HG03439 (cell line): ENCODE results near the gene LYRM4.
"Not testable (repeated sequence)": the region's sequence is repeated elsewhere in the genome, so short reads cannot be mapped to it uniquely, and the experiment has no call there.

Source experiments
- ATAC-seq: cut with Tn5 transposase; IDR thresholded peaks from one replicate; pipeline ENCODE4 v1.9.1; 2021; ENCODE audit warnings: mild to moderate bottlenecking, moderate library complexity; ENCODE audit not compliant: unreplicated experiment

LYRM4 gene

DNA sequence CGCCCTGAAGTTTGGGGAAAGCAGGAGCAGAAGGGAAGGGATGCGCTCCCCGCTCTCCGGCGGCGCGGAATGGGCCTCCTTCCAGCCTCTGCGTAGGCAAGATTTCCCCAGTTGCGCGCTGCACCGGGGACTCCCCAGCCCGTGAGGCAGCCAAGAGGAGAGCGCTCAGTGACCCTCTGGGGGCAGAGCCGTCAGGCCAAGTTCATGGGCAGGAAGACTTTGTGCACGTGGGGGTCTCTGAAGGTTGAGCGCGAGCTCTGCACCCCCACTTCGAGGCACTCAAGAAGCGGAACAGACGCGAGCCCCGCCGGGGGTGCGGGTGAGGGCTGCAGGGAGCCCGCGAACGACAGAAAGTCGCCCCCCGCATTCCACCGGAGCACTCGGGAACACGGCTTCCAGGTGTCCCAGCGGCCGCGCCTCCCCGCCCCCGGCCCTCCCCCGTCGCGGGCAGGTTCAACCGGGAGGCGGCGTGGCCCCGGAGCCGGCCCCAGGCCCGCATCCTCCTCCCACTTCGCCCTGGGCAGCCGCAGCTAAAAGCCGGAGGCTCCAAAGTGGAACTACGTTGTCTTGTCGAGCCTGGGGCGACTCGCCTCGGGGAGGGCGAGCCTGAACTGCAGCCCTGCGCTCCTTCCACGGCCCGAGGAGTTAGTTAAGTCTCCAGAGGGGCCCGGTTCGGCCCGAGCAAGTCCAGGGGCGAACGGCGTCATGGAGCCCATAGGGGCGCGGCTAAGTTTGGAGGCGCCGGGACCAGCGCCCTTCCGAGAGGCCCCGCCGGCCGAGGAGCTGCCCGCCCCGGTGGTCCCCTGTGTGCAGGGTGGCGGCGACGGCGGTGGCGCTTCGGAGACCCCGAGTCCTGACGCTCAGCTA, 175.7 kb downstream of the LYRM4 start, which contains the start of gene PPP1R3G:
PPP1R3G (plus strand) TSS at position 561 of the 867 bp plus-strand sequence; CDS start at position 706, 145 bp downstream.
- peak; percentile 57 for ATAC-seq

DNA sequence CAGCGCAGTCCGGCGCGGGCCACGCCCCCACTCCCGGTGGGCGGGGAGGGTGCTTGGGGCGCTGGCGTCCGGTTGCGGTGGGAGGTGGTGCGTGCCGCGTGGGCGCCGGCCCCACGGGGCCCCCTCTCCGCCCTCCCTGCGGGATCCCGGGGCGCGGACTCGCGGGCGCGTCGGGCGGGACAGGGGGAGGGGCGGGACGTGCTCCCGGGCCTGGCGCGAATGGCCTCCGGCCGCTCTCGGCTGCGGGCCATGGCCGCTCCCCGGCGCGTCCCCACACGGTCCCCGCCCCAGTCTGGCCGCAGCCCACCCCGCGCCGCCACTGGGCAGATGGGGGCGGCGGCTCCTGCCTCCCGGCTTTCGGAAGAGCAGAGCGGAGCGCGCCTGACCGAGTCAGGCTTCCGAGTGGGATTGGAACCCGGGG, 176.4 kb downstream of the LYRM4 start:
- peak; percentile 16 for ATAC-seq

DNA sequence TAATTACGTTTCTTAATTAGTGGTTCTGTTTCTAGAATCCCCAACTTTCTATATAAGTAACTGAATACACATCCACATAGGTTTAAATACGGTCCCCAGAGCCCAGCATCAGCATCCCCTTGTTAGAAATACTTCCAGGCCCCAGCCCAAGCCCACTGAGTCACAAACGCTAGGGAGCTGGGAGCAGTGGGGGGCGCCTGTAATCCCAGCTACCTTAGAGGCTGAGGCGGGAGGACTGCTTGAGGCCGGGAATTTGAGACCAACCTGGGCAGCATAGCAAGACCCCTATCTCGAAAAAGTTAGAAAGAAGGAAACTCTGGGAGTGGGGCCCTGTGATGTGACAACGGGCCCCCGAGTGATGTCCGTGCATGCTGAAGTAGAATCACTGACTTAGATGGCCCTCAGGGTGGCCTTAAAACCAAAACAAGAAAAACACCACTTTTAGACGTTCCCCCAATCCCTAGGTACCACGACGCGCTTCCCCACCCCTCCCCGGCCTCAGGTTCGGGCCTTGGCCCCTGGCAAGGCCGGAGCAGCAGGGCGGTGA, 176.9 kb downstream of the LYRM4 start:
- no peak for ATAC-seq

DNA sequence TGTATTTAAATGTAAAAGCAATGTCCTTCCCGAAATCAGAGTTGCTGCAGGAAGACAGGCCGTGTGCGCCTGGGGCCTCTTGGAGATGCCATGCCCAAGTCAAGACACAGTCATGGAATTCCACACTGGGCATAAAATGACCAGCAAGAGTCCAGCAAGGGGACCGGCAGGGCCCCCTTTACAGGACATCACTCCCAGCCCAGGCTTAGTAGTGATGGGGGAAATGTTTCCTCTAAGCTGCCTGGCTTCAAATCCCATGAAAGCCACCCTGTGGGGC, 177.5 kb downstream of the LYRM4 start:
- no peak for ATAC-seq

DNA sequence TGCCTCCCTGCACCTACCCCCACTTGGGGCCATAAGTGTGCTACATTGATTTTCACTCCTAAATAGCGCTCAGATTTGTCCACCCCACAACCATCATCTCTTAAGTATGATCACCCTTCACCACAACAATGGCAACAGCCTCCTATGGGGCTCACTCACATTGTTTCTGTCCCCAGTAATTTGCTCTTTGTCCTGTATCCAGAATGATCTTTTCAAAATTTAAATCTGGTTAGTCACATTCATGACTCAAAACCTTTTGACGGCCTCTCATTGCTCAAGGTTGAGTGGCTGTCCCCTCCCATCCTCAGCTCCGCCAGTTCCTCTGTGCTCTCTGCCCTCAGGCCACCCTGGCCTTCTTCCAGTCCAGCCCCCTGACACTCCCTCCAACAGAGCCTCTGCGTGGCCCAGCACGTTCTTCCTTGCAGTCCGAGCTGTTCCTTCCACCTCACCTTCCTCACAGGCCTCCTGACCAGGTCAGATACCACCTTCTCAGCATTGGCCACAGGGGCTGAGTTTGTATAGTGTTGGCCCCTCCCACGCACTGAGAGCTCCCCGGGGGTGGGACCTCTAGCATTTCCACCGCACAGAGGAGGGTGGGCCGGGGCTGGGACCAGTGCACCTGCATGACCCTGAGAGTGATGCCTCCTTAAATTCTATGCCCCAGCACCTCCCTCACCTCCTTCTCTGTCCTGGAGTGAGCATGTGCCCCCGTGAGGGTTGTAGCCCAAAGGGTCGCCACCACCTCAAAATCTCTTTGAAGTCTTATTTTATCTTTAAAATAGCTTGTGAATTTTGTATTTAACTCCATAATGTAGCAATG, 178.1 kb downstream of the LYRM4 start:
- ATAC-seq = no peak

DNA sequence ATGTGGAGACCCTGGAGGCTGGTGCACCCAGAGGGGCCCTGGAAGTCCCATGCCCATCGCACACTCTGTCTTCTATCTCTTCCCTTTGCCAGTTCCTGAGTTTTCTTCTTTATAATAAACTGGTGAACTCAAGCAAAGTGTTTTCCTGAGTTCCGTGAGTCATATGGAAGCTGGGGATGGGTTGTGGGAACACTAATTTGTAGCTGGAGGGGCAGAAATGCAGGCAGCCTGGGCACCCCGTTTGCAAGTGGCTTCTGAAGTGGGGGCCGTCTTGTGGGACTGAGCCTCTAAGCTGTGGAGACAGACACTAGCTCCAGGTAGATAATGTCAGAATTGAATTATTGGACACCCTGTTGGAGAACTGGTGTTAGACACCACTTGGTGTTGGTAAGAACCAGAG, 178.8 kb downstream of the LYRM4 start:
- ATAC-seq = no peak

DNA sequence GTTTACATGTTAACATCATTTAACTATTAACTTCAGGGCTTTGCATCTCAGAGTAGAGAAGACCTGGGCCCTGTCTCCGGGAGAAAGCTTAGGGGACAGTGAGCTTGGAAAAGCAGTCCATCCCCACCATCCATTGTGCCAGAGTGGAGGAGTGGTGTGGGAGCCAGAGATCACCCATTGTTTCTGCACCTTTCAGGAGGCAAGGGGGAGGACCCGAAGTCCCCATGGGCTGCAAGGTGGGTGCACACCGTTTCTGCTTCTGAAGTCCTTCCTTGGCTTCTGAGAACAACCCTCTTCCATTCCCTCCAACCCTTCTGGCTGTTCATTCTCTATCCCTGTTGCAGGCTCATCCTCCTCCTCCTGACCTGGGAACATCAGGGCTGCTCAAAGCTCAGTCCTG, 179.6 kb downstream of the LYRM4 start:
- no peak for ATAC-seq

DNA sequence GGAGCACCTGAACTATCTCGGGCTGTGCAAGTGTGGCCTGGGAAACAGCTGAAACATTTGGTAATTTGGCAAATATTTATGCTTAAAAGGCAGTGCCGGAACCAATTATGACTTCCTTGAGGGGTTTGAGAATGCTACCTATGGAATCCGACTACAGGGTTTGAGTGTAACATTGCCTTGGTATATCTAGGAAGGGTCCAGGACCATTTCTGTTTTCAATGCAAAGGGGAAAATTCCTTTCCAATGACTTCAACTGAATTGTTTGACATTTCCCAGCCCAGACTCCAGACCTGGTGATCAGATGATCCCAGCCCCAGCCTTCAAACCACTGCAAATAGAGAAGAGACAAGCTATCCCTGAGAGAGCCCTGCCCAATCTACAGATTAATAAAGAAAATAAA, 180.2 kb downstream of the LYRM4 start:
- no peak for ATAC-seq

DNA sequence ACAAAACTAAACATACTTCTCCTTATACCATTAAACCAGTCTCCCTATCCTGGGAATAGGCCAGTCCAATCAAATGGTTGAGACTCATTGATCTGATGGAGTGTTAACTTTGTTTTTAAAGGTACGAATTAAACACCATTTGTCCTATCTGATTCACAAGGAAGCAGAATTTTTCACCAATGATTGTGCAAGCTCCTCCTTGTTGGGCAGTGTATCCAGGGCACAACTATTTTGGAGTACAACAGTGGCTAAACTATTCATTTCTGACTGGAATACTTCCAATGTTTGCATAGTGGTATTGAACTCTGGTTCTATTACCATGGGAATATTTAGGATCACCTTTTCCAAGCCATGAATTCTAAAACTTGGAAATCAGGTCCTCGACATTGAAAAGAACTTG, 181.1 kb downstream of the LYRM4 start:
- no peak for ATAC-seq

DNA sequence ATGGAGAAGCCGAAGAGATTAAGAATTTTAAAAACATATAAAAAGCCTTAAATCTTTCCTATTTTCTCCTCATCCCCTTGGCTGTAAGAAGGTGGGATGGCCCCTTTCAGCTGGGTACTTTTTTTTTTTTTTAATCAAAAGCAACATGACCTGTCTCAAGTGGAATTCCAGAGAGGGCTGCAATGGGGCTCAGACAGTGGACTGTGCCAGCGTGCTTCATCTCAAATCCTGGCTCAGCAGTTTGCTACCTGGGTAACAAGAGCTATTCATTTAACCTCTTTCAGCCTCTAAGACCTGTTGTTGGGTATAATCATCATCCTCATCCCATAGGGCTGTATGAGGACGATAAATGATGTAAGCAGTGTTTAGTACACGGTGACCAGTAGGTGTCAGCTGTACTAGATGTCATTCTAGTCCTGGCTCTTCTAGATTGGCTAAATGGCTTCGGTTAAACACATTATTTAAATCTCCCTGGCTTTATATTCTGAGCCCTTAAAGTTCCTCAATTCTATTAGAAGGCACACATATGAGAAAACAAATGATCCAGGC, 182.6 kb downstream of the LYRM4 start:
- ATAC-seq = peak; percentile 69

DNA sequence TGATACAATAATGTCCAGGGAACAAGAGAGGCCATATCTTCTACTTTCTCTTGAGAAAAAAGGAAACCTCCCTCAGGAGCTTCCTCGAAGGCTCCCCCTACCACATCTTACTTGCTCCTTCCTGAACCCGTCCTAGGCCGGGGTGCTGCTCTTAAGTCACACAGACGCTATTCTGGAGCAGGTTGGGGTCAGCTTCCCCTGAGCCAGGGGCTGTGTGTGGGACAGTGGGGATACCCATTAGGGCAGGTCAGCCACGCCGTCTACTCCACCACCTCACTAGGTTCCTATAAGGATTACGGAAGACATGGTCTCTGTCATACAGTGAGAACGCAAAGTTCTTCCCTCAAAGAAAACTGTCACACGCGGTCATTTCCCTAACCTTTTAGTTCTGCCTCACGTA, 183.8 kb downstream of the LYRM4 start:
- no peak for ATAC-seq

DNA sequence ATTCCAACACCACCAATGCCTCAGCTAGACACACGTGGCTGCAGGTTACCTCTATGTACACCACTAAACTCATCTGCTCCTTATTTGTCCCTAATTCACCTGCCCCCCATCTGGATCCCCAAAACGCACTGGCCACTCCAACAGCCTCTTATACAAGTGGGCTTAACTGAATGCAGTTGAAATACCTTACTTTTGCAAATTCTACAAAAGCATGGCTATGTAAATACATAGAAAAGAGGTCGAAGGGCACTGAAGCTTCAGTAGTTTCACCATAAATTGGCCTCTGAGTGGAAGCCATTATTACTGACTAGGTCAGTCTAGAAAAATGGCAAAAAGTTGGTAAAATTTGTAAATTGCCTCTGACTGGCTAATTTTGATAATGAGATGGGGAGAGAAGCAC, 186.8 kb downstream of the LYRM4 start:
- ATAC-seq = no peak

DNA sequence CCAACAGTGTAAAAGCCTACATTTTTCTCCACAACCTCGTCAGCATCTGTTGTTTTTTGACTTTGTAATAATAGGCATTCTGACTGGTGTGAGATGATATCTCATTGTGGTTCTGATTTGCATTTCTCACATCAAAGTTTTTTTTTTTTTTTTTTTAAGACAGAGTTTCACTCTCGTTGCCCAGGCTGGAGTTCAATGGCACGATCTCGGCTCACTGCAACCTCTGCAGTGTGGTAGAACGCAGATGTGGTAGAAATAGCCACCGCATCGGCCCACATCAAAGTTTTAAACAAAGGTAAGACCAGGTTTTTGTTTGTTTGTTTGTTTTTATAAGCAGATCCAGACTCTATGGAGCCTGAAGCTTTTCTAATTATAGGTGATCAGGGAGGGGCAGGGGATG, 188.3 kb downstream of the LYRM4 start:
- no peak for ATAC-seq

DNA sequence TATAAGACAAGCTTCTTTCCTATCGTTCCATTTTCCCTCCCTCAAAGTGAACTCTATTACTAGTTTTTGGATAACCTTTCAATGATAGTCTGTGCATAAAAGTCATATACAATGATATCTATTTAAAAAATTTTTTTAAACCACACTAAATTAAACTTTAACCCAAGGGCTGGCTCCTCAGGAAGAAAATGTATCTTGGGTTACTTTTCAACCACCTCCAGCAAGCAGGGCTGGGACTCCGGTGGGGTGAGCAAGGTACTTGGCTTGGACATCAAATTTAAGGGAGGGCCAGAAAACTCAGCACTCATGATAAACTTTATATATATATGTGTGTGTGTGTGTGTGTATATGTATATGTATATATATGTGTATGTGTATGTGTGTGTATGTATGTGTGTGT, 189.5 kb downstream of the LYRM4 start:
- ATAC-seq = no peak

DNA sequence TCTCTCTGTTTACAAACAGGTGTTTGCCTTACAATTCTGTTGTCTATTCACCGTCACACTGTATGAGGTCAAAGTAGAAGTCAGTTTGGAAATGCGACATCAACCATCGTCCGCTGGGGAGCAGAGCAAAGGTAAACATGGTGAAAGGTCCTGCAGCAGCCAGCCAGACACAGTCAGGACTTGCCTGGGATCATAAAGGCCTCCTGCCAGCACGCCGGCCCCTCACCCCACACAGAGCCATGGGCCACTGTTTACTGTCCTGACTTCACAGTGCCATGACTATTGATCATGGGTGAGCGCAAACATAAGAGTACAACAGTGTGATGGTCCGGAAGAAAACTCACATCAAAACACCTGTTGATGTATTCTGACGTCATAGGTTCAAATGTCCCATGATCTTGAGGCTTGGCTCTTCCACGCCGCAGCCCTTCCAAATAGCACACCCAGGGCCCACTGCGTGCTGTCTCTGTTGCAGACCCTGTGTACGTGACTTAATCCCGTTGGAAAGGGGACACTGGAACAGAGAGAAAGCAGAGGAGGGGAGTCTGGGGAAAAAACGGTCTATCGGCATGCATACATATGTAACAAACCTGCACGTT, 192.5 kb downstream of the LYRM4 start:
- ATAC-seq = no peak

DNA sequence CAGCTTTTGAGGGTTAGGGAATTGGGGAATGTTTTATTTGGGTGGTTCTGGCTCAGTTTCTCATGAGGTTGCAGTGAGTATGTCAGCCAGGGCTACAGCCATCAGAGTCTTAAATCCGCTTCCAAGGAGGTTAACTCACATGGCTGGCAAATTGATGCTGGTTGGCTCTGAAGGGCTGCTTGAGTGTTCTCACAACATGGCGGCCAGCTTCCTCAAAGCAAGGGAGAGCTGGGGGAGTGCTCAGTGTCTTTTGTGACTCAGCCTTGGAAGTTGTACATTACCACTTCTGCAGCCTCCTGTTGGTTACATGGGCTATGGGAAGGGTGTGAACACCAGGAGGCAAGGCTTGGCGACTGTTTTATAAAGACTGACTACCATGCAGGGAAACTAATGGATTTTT, 193.4 kb downstream of the LYRM4 start:
- ATAC-seq = no peak

DNA sequence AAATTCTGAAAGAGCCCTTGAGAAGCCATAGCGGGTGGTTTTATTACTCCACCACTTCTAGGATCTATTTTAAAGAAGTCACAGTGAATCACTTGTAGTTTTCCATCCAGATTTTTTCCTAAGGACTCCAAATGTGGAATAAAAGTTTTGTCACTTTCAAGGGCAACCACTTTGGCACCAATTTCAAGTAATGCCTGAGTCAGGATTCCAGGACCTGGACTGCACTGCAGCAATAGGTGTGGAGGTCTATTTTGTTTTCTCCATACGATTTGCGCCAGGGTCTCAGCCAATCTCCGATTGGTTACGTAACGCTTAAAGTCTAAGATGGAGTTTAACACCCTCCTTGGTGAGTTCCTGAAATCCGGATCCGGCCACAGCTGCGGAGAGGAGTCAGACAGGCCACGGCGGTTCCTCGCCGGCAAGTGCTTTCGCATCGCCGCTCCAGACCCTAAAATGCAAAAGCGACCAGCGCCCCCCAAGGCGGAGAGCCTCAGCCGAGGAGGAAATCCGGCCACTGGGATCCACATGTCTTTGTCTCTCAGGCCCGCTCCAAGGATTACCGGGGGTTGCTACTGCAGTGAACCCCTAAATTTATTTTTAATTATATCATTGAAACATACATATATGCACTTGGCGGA, 194.2 kb downstream of the LYRM4 start:
- no peak for ATAC-seq

DNA sequence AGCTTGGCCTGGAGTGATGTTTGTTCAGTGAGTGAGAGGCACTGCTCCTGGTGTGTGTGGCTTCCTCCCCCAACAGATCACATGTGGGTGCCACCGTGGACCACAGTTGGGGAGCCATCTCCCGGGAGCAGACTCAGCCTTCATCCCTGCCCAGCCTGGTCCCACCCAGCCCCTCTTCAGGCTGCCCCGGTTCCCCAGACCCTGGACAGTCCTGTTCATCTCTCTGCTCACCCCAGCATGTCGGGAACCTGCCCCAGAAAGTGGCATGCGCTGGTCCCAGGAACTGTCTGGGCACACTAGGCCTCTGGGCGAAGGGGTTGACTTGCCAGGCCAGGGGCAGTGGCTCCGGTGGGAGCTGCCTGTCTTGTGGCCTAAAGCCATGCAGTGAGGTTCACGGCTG, 197.1 kb downstream of the LYRM4 start:
- ATAC-seq = no peak

DNA sequence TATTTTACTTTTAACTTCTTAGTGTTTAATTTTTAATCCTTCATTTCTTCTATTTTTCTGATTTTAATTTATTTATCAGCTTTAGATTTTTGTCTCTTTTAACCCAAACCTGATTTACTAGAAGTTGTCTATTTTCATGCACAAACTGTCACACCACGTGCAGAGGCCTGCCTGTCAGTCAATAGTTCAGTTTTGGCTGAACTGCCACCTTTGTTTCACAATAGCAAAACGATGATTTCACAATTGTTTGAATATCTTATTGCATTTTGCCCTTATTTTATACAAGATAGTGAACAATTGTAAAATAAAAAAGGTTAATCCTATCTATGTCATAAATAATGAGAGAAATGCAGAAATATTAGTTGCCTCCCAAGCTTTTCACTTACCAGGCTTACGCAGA, 199.6 kb downstream of the LYRM4 start:
- ATAC-seq = no peak

DNA sequence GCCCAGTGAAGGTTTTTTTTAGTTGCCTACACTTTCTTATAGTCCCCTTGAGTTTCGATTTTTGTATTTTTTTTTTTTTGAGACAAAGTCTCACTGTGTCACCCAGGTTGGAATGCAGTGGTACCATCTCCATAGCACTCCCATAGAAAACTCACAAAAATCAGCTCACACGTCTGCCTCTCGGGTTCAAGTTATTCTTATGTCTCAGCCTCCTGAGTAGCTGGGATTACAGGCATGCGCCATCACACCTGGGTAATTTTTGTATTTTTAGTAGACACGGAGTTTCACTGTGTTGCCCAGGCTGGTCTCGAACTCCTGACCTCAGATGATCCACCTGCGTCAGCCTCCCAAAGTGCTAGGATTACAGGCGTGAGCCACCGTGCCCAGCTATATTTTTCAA, 200.3 kb downstream of the LYRM4 start:
- not testable (repeated sequence) for ATAC-seq
